Stimulated activated CD4-positive, alpha-beta T cell treated with anti-CD3 and anti-CD28 coated beads, Interleukin-1b, Interleukin-23, amount 100 ng/mL, for 24 hours (primary cell): Measurements from ENCODE around the gene EXTL1.

Experiments used
- DNase-seq, 4 experiments: peaks; one replicate each; pipeline ENCODE4 v3.0.0-alpha.2; 2020; ENCODE audit warnings: low read depth in 4 of 4, low spot score in 1 of 4

EXTL1 gene

DNA sequence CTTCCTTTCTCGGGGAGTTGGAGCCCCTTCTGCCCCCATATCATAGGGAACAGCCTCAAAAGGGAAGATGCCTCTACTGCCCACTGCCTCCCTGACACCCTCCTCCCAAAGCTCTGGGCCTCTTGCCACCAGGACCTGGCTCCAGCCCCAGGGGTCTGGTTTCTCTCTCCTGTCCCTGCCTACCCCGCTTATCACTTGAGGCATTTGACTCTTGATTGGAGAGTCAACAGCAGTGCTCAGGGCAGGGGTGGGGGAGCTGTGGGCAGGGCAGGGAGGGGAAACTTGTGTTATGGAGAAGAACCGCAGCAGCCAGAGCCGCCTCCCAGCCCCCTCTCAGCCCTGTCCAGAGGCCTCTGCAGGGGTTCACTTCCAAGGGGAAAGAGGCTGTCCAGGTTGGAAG, 45.3 kb downstream of the EXTL1 start:
- no peak for DNase-seq

DNA sequence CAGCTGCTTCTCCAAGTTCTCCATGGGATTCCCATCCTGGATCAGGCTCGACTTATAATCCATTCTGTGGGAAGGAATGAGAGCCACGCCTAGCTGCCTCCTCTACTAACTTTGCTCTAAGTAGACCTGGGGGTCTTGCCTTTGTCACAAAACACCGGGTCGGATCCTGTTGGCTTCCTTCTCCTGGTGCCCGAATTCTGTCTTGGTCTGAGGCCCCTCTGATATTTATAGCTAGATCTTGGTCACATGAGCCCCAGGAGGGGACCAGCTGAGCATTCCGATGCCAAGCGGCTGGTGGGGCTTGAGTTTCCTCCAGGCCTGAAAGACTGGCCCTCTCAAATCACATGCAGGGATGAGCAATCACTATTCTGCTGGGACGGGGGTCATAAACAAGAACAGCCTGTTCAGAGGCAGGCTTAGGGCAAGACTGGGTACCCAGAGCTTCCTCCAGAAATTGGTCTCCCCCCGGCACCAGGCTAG, 45.9 kb downstream of the EXTL1 start, which contains the start of gene TRIM63:
Gene TRIM63 (minus strand): TSS at position 199 of the 480 bp plus-strand sequence. CDS start 136 bp downstream, at position 63.
- DNase-seq, result no peak

DNA sequence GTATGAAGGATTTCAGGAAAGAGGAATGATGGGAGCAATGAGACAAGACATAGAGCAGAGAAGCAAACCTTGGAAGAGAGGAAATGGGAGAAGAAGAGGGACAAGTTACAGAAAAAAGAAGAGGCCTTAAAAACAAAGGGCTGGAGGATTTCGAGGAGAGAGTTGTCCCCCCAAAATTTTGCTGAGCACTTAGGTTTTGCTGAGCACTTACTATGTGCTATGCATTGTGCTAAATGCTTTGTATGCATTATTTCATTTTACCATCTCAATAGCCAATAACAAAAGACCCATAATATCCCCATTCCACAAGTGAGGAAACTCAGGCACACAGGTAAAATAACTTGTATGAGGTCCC, 48.3 kb downstream of the EXTL1 start:
- no peak for DNase-seq

DNA sequence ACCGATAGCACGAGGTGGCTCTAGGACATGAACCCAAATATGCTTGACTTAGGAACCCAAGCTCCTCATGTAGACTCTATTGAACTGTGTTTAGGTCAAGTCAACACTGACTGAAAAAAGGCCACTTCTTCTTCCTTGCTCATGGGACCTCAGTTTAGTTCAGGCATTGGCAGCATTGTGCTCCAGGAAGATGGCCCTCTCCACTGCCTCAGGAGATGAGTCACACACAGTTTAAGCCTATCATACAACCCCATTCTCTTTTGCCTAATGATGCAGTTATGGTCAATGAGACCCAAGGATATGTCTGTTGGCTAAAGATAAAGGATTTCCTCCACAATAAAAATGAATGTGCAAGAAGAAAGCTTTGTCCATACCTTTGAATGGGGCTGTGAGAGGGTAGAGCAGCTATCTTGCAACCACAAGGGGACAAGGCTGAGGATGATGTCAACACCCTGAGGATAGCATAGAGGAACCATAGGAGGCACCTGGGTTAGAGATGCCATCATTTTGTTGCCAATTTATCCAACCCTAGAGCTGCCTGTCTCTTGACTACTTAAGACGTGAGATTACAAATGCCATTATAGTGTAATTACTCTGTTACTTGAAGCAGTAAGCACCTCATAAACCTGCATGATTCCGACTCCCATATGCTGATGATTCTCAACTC, 48.9 kb downstream of the EXTL1 start:
- DNase-seq, result no peak

DNA sequence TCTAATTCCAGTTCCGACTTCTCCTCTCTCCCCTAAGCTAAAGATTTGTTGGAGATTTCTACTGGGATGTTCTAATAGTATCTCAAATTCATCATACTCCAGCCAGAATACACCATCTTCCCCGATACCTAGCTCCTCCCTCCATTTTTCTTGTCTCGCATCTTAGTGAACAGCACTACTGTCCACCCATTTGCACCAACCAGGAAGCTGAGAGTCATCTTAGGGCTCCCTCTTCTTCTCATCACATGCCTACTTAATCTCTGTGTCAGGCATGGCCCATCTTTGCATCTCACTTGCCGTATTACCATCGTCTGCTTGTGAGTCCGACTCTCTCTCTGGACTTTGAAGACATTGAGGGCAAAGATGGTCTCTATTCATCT, 49.4 kb downstream of the EXTL1 start:
- DNase-seq, result no peak

DNA sequence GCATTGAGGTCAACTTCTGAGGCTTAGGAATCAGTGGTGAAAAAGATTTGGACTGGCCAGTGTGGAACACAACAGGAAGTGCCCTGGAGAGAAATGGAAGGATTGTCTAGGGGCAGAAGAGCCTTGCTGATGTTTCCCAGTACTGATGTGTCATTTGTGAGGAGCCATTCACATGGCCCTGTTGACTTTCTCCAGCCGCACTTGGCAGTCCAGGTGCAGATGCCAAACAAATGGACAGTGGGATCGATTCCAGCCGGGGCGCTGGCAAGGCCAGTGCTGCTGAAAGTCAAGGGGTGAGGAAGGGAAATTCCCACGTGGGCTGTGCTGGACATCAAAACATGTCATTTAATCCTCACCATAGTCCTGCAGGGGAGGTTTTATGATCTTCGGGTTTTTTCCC, 50.7 kb downstream of the EXTL1 start:
- DNase-seq, result no peak

DNA sequence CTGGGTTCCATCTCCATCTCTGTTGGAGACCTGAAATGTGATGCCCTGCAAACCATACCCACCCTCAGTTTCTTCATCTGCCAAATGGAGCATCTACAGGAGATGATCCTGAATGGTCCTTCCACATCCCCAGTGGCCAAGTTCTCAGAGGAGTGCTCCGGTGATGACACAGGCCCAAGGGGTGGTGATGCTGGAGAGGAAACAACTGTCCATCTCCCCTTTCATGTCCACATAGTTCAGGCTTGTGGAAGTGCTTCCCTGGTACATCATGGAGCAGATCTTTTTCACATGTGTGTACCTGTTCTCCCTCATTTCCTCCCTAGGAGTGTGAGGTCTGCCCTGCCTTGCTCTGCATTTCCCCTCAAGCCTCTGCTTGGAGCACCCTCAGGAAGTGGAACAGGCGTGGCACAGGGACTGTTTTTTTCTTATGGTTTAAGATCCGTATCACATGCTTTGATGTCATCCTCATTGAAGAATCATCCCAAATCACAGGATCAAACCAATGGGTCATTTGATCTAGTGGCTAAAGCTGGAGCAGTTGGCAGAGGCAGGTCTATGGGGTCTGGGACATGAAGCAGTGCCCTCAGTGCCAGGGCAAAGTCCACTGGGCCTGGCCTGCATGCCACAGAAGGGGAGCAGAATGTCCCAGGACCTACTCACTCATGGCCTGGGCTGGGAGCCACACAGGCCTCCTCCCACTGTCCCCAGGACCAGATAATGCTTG, 54.0 kb downstream of the EXTL1 start:
- no peak for DNase-seq

DNA sequence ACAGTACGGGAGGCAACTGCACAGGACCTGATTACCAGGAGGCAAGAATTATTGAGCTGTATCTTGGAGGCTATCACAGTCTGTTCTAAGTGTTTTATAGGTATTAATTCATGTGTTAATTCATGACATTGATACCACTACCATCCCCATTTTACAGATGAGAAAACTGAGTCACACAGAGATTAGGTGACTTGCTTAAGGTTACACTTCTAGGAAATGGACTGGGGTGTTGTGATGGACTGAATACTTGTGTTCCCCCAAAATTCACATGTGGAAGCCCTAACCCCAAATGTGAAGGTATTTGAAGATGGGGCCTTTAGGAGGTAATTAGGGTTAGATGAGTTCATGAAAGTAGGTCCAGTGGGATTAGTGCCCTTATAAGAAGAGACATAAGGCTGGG, 55.9 kb downstream of the EXTL1 start:
- DNase-seq, result no peak

DNA sequence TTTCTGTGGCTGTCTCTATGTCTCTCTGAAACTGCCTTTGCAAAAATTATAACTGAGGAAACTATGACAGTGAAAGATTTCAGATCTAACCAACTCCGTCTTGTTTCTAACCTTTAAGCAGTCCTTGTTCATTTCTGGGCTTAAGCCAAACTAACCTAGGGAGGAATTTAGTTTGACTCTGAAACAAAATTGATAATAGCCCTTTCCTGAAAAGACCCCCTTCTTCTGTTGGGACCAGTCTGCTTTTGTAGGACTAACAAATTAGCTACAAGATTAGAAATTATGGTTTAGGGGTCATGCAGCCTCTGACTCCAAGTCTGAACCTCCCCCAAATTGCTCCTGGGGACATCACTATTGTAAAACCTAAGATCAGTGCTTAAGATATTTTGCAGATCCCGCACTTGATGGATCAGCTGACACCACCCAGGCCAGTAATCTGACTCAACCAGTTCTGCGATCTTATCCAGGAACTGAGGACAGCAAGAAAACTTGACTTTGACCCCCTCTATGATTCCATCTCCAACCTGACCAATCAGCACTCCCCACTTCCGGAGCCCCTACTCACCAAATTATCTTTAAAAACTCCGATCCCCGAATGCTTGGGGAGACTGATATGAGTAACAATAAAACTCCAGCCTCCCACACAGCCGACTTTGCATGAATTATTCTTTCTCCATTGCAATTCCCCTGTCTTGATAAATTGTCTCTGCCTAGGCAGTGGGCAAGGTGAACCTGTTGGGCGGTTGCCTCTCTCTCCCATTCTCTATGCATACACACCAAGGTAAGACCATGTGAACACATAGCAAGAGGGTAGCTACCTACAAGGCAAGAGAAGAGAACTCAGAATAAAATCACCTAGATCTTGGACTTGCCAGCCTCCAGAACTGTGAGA, 57.0 kb downstream of the EXTL1 start:
- DNase-seq, result no peak

DNA sequence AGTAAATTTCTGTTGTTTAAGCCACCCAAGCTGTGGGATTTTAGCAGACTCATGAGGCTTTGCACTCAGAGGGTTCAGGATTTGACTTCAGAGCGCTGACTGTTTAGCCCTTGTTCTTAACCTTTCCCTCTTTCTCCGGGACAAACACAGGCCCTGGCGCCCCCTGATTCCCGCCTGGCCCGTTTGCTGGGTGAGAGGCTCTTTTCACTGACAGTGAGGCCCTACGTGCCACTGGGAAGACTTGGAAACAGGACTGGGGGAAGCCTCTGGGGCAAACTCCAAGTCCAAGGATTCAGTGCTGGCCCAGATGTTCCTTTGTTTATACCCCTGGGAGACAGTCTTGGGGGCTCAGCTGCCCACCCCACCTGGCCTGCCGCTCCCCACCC, 57.6 kb downstream of the EXTL1 start:
- no peak for DNase-seq

DNA sequence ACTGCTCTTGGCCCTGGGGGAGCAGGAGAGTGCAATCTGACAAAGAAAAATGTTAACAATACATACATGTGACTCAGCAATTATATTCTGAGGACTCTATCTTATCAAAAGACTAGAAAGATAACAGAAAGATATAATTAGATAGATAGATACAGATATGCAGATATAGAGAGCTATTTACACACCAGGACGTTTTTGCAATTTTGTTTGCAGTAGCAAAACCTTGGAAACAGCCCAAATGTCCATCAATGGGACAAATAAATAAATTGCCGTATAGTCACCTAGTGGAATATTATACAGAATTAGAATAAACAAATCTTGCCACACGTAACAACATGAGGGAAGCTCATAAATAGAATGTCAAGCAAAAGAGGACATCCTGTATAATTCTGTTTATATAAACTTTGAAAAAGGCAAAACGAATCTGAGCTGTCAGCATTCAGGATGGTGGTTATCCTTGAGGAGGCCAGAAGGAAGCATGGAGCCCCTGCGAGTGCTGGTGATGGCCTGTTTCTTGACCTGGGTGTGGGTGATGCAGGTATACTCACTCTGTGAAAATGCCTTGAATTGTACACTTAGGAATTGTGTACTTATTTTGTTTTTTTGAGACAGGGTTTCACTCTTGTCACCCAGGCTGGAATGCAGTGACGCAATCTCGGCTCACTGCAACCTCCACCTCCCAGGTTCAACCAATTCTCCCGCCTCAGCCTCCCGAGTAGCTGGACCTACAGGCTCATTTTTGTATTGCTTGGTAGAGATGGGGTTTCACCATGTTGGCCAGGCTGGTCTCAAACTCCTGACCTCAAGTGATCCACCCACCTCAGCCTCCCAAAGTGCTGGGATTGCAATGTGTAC, 58.6 kb downstream of the EXTL1 start:
- no peak for DNase-seq

DNA sequence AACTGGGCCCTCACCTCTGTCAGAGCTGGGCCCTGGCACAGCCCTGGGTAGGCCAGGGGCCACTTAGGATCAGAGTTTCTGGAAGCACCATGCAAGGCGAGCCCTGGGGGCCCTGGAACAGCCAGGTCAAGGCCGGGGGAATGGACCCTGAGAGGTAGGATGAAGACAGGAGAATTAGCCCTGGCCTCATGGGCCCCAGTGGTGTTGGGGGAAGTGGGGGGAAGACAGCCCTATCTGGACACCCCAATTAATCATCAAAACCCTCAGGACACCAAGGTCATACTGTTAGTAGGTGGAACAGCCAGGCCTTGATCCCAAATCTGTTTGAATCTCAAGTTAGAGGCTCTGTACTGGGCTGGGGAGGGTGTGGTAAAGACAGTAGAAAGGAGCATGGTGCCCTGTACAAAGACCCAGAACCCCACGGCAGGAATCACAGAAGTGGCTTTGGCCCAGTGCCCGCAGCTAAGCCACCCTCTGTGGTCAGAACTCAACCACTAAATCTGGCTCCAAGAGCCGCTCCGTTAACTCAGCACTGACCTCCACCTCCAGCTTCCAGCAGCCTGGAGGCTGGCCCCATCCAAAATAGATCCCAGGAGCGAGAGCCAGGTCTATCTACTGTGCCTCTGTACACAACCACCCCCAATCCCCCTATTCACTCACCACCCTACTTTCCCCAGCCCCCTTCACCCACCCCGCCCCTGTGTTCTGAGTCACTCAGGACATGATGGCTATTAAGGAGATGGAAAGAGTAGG, 59.9 kb downstream of the EXTL1 start:
- no peak for DNase-seq

DNA sequence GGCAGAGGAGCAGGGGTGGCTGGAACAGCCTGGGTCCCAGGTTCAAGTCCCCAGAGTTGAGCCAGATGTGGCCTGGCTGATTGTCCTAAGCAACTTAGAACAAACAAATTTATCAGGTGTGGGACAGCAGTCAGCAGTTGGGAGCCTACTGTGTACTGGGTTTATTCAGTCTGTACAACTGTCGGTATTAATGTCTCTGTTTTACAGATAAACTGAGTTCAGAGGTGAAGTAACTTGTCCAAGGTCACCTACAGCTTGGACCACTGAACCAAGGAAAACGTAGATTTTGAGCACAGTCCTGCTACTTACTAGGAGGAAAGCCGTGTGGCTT, 60.4 kb downstream of the EXTL1 start:
- no peak for DNase-seq

DNA sequence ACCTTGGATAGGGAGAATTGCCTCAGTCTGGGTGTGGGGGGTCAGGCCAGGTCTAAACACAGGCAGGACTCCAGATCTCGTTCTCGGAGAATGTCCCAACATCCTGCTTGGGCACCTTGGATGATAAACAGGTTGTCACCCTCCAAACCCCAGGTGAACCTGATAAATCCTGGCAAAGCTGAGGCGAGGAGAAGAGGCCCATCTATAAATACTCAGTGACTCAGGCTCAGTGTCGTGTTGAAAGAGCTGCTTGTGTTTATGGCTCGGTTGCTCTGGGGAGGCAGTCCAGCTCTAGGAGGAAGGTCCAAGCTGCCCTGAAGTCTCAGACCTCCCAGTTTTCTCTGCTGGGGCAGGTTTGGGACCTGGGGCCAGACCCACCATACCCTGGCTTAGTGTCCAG, 61.6 kb downstream of the EXTL1 start:
- no peak for DNase-seq

DNA sequence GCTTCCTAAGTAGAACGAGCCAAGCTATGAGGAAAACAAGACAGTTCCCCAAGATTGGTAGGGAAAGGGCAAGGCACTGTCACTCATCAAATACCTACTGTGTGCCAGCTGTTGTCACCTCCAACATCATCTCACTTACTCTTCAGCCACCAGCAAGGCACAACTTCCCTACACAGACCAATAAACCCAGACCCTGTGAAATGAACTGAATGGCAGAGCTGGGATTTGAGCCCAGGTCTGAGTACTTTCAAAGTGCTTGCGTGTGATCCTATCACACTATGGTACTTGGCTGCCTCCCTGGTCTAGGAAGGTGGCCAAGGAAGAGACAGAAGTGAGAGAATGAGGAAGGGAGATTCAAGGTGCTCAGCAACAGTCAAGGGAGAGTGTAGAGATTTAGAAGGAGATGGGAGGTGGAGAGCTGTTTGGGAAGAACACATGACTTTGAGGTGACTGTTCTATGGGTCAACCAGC, 62.6 kb downstream of the EXTL1 start:
- no peak for DNase-seq

DNA sequence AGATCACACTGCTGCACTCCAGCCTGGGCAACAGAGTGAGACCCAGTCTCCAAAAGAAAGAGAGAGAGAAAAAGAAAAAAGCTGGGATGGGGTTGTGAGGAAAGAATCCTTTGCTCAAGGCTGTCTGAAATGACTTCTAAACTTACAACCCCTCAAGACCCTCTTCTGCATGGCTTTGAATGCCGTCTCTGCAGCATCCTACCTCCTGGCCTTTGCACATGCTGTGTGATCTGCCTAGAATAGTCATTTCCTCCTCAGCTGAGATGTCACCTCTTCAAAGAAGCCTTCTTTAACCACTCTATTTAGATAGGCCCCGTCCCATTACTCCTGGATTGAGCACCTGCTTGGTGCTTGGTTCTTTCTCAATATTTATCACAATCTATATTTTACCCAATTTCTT, 63.3 kb downstream of the EXTL1 start:
- no peak for DNase-seq
